Measurements from ENCODE around the gene DGKE. TPM values are rescaled to one million over a fixed set of nuclear protein-coding genes. Genes with fewer than 3 reads are reported as not detected.

The DGKE gene
- polyA plus RNA-seq, 3 donors: 3.1 to 6.3 (median 4.9) TPM

DNA sequence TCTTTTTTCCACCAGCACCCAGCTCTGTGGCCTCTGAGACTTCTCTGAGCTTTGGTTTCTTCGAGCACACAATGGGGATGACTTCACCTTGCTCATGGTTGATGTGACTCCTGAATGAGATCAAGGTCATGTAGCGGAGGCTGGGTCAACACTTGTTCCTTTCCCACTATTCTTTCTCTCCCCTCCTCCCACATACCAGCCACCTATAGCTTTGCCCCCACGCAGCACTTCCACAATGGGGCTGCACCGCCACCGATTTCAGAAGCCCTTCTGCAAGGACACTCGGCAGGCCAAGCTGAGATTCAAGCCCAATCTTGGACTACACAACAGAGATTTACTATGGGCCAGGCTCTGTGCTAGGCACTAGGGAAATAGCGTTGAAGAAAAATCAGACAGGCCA lies 65.5 kb downstream of the DGKE start:
- no peak for DNase-seq (ENCODE audit: extremely low read depth in 1 of 11, low read depth in 9 of 11, low spot score in 4 of 11)

DNA sequence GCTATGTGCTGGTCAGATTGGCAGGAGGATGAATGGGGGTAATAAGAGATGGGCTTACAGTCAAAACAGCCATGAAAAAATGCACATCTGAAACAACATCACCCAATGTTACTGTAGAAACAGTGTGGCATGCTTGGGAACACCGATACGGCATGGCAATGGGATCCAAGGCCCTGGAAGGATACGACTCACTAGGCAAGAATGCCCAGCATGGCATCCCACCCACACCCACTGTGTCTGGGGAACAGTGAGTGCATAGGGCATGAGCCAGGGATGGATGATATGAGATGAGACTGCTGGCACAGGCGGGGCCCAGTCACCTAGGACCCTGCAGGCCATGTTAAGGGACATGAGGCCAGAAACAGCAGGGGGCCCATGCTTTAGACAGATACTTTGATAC lies 68.4 kb downstream of the DGKE start:
- no peak for DNase-seq (ENCODE audit: extremely low read depth in 1 of 11, low read depth in 9 of 11, low spot score in 4 of 11)

DNA sequence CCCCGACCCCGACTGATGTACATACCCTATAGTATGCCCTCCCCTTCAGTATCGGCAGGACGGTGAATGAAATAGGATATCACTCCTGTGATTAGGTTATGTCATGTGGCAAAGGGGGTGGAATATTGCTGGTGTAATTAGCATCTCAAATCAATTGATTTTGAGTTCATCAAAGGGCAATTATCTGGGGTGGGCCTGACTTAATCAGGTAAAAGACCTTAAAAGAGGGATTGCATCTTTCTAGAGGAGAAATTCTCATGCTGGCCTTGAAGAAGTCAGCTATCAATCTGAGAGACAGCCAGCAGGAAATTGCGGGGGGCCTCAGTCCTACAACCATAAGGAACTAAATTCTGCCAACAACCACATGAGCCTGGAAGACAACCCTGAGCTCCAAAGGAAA lies 69.6 kb downstream of the DGKE start:
- DNase-seq (ENCODE audit: extremely low read depth in 1 of 11, low read depth in 9 of 11, low spot score in 4 of 11): no peak

DNA sequence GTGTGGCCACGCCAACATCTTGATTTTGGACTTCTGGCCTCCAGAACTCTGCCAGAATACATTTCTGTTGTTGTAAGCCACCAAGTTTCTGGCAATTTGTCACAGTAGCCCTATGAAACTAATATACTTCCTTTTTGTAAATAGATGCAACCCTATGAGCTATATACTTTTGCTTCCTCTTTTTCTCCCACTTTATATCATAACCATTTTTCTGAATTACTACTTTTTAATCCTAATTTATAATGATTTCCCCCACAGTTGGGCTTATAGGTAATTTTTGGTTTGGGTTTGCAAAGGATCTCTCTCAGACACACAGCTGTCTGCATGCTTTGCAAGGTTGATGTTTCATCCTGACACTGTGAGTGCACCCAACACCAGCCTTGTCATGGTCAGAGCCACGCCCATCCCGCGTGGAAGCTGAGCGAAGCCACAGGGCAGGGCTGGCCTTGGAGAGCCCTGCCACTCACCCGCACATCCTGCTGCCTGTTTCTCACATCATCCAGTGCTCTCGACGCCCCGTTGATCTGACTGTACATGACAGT lies 74.1 kb downstream of the DGKE start:
- DNase-seq (ENCODE audit: extremely low read depth in 1 of 11, low read depth in 9 of 11, low spot score in 4 of 11): no peak

DNA sequence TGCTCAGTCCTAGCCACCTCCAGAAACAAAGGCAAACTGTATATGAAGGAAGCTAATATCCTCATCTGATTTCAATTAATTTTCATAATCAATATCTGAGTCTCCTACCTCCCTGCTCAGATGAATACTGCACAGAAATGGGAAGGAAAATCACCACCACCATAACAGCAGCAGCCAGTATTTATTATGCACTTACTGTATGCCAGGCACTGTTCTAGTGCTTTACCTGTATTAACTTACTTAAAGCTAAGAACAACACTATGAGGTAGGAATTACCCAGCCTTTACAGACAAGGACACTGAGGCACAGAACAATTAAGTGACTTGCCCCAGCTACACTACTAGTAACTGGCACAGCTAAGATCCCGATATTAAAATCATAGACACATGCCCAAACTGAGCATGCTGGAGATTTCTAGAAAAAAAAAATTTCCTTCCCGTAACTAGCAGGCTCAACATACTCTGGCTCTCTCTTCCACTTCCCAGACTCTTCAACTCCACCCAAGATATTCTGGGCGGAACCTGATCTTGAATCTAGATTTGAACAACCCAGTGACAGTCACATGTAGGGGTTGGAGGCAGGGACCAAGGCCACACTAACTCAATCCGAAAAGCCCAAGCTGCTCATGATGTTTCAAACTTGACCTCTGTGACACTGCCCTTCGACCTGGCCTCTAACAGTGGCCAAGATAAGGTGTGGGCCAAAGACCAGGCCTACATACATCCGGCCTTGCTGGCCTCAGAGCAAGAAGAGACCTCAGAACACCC lies 76.0 kb downstream of the DGKE start:
- no peak for DNase-seq (ENCODE audit: extremely low read depth in 1 of 11, low read depth in 9 of 11, low spot score in 4 of 11)

DNA sequence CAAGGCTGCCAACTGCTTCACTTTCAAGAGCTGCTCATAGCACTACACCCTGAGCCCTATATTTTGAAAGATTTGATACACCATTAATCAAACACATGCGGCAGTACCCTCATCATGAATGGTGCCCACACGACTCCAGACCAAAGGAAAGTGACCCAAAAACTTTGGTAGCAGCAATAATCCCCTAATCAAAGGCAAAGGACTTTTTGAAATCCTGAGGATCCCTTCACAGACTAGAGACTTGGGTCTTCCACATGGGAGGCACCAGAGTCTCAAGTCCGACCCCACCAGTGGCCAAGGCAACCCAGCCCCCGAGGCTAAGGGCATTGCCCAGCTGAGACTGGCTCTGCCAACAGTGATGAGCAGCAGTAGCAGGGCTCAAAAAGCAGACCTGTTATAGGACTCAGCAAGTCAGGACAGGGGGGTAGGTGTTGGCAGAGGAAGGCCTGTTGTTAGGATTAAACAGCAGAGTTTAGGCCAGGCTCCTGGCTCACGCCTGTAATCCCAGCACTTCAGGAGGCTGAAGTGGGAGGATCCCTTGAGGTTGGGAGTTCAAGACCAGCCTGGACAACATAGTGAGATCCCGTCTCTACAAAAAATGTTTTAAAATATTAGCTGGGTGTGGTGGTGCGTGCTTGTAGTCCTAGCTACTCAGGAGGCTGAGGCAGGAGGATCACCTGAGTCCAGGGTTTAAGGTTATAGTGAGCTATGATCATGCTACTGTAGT lies 76.7 kb downstream of the DGKE start:
- no peak for DNase-seq (ENCODE audit: extremely low read depth in 1 of 11, low read depth in 9 of 11, low spot score in 4 of 11)

DNA sequence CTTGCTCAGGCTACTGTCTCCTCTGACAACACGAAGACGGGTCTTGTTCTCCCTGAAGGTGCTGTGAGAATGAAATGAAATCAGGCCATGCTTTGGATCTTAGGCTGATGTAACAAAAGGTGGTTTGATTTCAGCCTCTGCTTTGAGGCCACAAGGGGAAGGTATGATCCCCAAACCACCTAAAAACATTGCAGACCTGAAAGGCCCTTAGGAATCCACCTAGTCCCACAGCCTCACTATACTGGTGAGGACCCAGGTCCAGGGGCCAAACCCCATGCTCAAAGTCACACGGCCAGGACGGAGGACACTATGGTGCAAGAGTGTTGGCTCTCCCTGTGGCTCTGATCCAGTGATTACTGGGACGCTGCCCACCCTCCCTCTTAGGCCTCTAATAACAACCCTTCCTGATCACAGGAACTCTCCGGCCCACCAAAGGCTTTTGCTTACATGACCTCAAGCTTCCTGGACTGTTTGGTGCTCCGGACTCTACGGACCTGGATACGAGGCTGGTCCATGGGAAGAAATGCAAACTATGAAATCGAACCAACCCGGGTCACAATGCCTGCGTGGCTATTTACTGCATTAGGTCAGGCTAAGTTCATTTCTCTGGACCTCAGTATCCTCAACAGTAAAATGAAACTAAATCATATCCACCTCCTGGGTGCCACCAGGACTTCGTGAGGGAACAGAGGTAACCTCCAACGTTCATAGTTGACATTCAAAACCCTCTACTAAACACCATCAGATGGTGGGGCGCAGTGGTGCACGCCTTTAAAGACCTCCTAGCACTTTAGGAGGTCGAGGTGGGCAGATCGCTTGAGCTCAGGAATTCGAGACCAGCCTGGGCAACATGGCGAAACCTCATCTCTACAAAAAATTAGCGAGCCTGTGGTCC lies 78.4 kb downstream of the DGKE start:
- DNase-seq (ENCODE audit: extremely low read depth in 1 of 11, low read depth in 9 of 11, low spot score in 4 of 11): no peak

DNA sequence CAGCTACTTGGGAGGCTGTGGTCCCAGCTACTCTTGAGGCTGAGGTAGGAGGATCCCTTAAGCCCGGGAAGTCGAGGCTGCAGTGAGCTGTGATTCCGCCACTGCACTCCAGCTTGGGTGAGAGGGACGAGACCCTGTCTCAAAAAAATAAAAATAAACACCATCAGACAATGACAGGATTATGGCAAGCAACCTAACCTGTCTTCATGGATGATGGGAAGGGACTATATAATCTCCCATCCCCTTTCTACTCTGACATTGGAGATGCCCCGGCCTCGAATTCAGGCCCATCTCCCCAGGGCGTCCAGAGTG lies 79.0 kb downstream of the DGKE start:
- no peak for DNase-seq (ENCODE audit: extremely low read depth in 1 of 11, low read depth in 9 of 11, low spot score in 4 of 11)

DNA sequence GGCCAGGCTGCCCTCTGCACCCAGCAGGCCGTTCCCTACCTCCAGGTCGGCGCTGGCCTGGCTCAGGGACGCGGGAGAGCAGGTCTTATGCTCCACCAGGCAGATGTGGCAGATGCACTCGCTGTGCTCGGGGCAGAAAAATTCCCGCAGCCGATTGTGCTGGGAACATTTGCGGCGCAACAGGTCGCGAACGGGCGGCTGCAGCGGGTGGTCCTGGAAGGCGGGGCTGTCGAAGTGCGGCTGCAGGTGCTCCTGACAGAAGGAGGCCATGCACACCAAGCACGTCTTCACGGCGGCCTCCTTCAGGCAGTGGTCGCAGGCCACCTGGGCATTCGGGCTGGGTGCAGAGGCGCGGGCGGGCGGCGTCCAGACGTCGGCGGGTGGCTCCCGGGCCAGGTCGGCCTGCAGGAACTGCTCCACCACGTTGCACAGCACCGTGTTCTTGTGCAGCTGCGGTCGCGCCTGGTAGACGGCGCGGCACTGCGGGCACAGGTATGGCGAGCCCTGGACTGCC lies 79.5 kb downstream of the DGKE start:
- peak in 1 of 11 donors; percentile 7 for DNase-seq (ENCODE audit: extremely low read depth in 1 of 11, low read depth in 9 of 11, low spot score in 4 of 11)

DNA sequence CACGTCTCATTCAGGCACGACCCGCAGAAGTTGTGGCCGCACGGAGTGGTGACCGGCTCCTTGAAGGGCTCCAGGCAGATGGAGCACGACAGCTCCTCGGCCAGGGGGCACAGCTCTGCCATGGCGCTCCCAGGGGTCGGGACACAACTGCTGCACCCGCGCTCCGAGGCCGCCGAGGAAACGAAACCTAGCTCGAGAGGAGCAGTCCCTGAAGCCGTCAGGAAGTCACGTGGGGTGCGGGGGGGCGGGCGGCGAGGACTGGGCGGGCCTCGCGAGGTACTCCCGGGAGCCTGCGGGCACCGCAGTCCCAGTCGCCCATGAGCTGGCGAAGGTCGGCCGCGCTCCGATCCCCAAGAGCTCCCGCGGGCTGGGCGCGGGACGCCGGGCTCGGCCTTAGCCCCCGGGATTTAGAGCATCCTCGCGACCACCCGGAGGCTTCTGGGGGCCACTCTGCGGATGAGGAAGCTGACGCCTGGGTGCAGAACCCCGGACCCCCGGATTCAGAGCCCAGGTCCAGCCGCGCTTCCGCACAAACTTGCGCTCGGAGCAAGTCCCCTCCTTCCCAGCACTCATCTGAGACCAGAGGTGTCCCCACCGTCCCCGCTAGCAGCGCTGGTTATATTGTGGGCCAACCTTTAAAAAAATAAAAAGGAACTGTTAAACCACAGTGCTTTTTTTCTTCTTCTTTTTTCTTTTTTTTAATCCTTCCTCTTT lies 80.1 kb downstream of the DGKE start, which contains the start of gene TRIM25:
TRIM25 (minus strand) TSS at position 183 of the 714 bp plus-strand sequence; CDS start at position 122, 61 bp downstream.
- peak; percentile 36 to 84 (median 71) for DNase-seq (ENCODE audit: extremely low read depth in 1 of 11, low read depth in 9 of 11, low spot score in 4 of 11)

DNA sequence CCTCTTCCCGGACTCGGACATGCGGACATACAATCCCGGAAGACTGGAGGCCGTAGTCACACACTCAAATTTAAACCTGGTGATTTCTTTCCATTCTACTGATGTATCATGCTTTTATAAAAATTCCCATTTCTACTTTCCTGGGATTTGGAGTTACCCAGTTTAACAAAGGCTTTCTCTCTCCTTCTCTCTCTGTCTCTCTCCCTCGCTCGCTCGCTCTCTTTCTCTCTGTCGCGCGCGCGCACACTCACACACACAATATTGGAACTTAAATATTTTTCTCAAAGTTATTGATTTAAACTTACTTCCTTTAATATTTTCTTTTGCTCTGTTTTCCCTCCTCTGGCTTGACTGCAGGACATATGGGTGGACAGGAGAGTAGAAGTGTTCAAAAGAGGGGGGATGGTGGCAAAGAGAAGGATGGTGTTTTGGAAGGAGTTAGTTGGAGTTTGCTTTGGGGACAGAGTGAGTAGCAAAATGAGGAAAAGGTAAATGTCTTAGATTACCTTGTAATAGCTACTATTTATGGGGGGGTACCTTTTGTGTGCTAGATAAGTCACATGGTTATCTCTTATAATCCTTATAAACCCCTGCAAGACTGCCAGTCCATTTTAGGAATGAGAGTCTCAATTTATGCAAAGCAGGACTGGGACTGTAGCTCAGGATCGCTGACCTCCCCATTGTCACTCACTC lies 80.8 kb downstream of the DGKE start:
- DNase-seq (ENCODE audit: extremely low read depth in 1 of 11, low read depth in 9 of 11, low spot score in 4 of 11): no peak

DNA sequence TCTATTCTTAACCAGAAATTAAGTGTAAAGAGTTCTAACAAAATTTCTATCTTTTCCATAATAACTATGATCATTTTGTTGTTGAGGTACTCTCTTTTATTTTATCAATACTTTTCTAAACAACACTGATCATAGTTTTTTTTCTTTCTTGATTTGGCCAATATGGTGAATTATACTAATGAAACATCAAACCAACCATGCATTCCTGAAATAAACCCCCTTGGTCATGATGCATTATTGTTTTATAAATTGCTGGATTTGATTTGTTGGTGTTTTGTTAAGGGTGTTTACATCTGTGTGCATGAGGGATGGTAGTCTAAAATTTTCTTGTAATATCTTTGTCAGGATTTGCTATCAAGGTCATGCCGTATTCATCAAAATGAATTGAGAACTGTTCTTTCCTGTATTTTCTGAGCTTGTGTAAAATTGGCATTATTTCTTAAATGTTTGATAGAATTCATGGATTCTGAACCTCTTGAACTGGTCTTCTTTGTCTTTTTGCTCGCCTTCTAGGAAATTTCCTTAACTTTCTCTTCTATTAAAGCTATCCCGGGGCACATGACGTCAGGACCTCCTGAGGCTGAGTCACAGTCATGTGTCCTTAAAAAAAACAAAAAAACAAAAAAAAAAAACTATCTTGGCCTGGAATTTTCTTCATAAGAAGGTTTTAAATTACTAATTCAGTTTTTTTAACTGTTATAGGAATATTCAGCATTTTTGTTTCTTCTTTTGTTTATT lies 83.8 kb downstream of the DGKE start:
- no peak for DNase-seq (ENCODE audit: extremely low read depth in 1 of 11, low read depth in 9 of 11, low spot score in 4 of 11)

DNA sequence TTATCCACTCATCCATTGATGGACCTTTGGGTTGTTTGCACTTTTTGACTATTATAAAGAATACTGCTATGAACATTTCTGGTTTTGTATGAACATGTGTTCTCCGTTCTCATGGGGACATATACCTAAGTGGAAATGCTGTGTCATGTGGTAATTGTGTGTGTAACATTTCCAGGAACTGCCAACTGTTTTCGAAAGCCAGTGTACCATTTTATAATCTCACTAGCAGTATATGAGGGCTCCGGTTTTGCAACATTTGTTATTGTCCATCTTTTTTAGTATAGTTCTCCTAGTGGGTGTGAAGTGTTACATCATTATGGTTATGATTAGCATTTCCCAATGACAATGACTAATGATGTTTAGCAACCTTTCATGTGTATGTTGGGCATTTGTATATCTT lies 85.0 kb downstream of the DGKE start:
- no peak for DNase-seq (ENCODE audit: extremely low read depth in 1 of 11, low read depth in 9 of 11, low spot score in 4 of 11)

Other genes with a start within 250 kb of the DGKE start
- 1 to 10 TPM; 1.1 to 1.9 (median 1.5) TPM for gene NOG, start 240.5 kb upstream of the DGKE start, polyA plus RNA-seq (ENCODE audit: insufficient read length in 3 of 3)
- 1 to 10 TPM in 2 of 3 donors, under 1 TPM in 1; 0.70 to 2.2 (median 1.3) TPM for gene C17orf67, start 231 bp upstream of the DGKE start, polyA plus RNA-seq (ENCODE audit: insufficient read length in 3 of 3)
- 10 to 100 TPM; 27.9 to 35.5 (median 32.9) TPM for gene TRIM25, start 79.9 kb downstream of the DGKE start, polyA plus RNA-seq (ENCODE audit: insufficient read length in 3 of 3)
- gene COIL, start 126.9 kb downstream of the DGKE start, polyA plus RNA-seq (ENCODE audit: insufficient read length in 3 of 3): 10 to 100 TPM; 28.9 to 33.4 (median 29.2) TPM
- 10 to 100 TPM; 73.2 to 94.7 (median 76.2) TPM for gene SCPEP1, start 144.0 kb downstream of the DGKE start, polyA plus RNA-seq (ENCODE audit: insufficient read length in 3 of 3)

Measured in renal cortex interstitium (tissue), 11 donors.